Heart right ventricle (tissue), 16 donors: Measurements from ENCODE around the gene NTRK2. TPM values are rescaled to one million over a fixed set of nuclear protein-coding genes. Genes with fewer than 3 reads are reported as not detected.

ENCODE experiments used
- ATAC-seq, 8 donors: fragments of 200-7000 bp; cut with Tn5 transposase; one replicate each; pipeline ENCODE4 v1.9.1; 2020; ENCODE audit warnings: mild to moderate bottlenecking in 8 of 8, moderate library complexity in 8 of 8, moderate number of reproducible peaks in 1 of 8
- DNase-seq, 2 donors: peaks; one replicate each; pipeline ENCODE4 v3.0.0-alpha.2; 2020
- H3K27ac ChIP-seq, 10 donors: fragments of 200-600 bp; sonication (generic) in 2 of 10; one replicate each; pipeline versions ENCODE4 v1.5.0 to v1.8.0; 2020 to 2022; ENCODE audit warnings: mild to moderate bottlenecking in 3 of 10
- H3K27me3 ChIP-seq, 7 donors: fragments of 200-600 bp; one replicate each; pipeline ENCODE4 v1.8.0; 2021 to 2022; ENCODE audit warnings: mild to moderate bottlenecking in 2 of 7
- H3K36me3 ChIP-seq, 9 donors: fragments of 200-600 bp; sonication (generic) in 1 of 9; one replicate each; pipeline versions ENCODE4 v1.5.0 to v1.8.0; 2020 to 2022; ENCODE audit warnings: mild to moderate bottlenecking in 2 of 9
- H3K4me1 ChIP-seq, 9 donors: fragments of 200-600 bp; sonication (generic) in 1 of 9; one replicate each; pipeline versions ENCODE4 v1.5.0 to v1.8.0; 2020 to 2022; ENCODE audit warnings: mild to moderate bottlenecking in 4 of 9
- H3K4me3 ChIP-seq, 10 donors: fragments of 200-600 bp; sonication (generic) in 2 of 10; one replicate each; pipeline versions ENCODE4 v1.5.0 to v1.8.0; 2020 to 2022; ENCODE audit warnings: mild to moderate bottlenecking in 7 of 10, moderate library complexity in 2 of 10
- H3K9me3 ChIP-seq, 11 donors: fragments of 200-600 bp in 10 of 11; sonication (generic) in 2 of 11; one replicate each; pipeline versions ENCODE4 v1.5.0 to v1.8.0; 2013 to 2022; ENCODE audit warnings: mild to moderate bottlenecking in 2 of 11, control low read depth in 1 of 11, moderate library complexity in 1 of 11
- CTCF ChIP-seq, 9 donors: fragments of 200-600 bp; sonication (generic) in 2 of 9; IDR thresholded peaks; one replicate each; pipeline versions ENCODE4 v1.5.0 to v1.8.0; 2021 to 2022; ENCODE audit warnings: antibody characterized with exemption in 9 of 9, mild to moderate bottlenecking in 5 of 9, moderate library complexity in 1 of 9
- WGBS, 2 donors: extraction: QIAGEN DNeasy Blood & Tissue Kit; methylation state at CpG; one replicate each; pipeline ENCODE4 v1.1.7; 2013; ENCODE audit warnings: inconsistent platforms in 1 of 2; 5-methylcytosine and 5-hydroxymethylcytosine counted together
- intact Hi-C, 10 donors: fragments of 100-400 bp; cut with DNase I; formaldehyde crosslinking; loops; one replicate each; pipeline versions ENCODE4 v1.11.1 to v1.14.2; 2022
- polyA plus RNA-seq, 2 donors: library from polyadenylated mRNA; stranded (reverse); fragments of 200-250 nt; gene quantifications; one replicate each; pipeline ENCODE4 v1.2.3, GENCODE V29; 2013
- total RNA-seq, 10 donors: library from RNA; stranded (reverse); fragmentation: NEBNext Ultra II Directional in 3 of 10; extraction: Animal tissue kit (Norgen Biotek cat#: 25700) in 3 of 10; gene quantifications; one replicate each; pipeline versions ENCODE4 v1.2.1 to v1.2.4, GENCODE V29; 2021 to 2023
- donor health status: Arrhythmogenic right ventricular cardiomyopathy.
- donor health status: ischemic (EF 13 %, LVEDD 7.1; RV severe dilation, severe dysfunction).
- donor health status: healthy with polysubstance abuse.
- donor health status: DM: no; HTN: yes; CAD: no.
- donor health status: DM: no; HTN: no; CAD: no.
- donor health status: ischemic (EF 25% LVEDD 6.9; RV normal size, moderate dysfunction).
- donor health status: ischemic (EF 25% LVEDD 5.7; RV mildly dilated, moderate dysfunction).
- donor health status: healthy.
- donor health status: DM: yes; HTN: yes; CAD: no.
- donor health status: Ischemic cardiomyopathy.
- donor health status: ischemic (EF 35%, LVEDD 5.7; RV mildly dilated, moderate dysfunction).
- donor health status: nonischemic (EF 11% LVEDD 7.7; RV severe dilation, severe dysfunction).
- donor health status: DM: yes; HTN: yes; CAD: no.
- donor health status: PGD.
- donor health status: ischemic (EF 29% LVEDD 5.4; RV normal size, mild dysfunction).
- donor health status: nonischemic (EF 23%, LVEDD 6.1; RV moderate dilation, normal function).

The NTRK2 gene
- total and polyA plus RNA-seq, 12 donors = 1.8 to 7.7 (median 3.0) TPM

- 78 to 91% methylated on average over 2 of the region's 2 CpGs for WGBS, 2 donors
- TF ChIP-seq CTCF (IDR thresholded peaks at IDR 0.05) = no peak
- intact Hi-C loops = no loop called here
Observed at GRCh38 chr9:84899326-84899725, 229.8 kb downstream of the NTRK2 start.

GRCh38 chr9:84900421-84900820 is 230.9 kb downstream of the NTRK2 start:
- no peak for DNase-seq
- intact Hi-C loops = no loop called here
- no peak for ATAC-seq
- H3K36me3 ChIP-seq = no peaks in the 10 kb centered on the region
- 65 to 72% methylated on average over 2 of the region's 2 CpGs for WGBS, 2 donors
- H3K4me1 ChIP-seq = peaks cover 0 to 5% (median 0%) of the 10 kb centered on the region in 9 donors
- H3K4me3 ChIP-seq = no peak overlapping the region
- H3K9me3 ChIP-seq = no peaks in the 10 kb centered on the region
- no peaks in the 10 kb centered on the region for H3K27me3 ChIP-seq
- TF ChIP-seq CTCF (IDR thresholded peaks at IDR 0.05) = no peak
- no peak overlapping the region for H3K27ac ChIP-seq

More at GRCh38 chr9:84899326-84899725, 229.8 kb downstream of the NTRK2 start:
- Histone ChIP-seq H3K27me3 (no peaks in the 10 kb centered on the region), H3K27ac (no peak overlapping the region), H3K36me3 (no peaks in the 10 kb centered on the region), H3K9me3 (no peaks in the 10 kb centered on the region), H3K4me1 (peaks cover 0 to 9% (median 0%) of the 10 kb centered on the region in 9 donors), H3K4me3 (no peak overlapping the region)
- ATAC-seq = no peak
- DNase-seq = no peak

- ATAC-seq (no peak), DNase-seq (no peak)
- 87 to 91% methylated on average over 2 of the region's 2 CpGs for WGBS, 2 donors
- no peak overlapping the region for H3K27ac ChIP-seq
- intact Hi-C loops = no loop called here
- no peaks in the 10 kb centered on the region for H3K27me3 ChIP-seq
- peaks cover 0 to 4% (median 0%) of the 10 kb centered on the region in 9 donors for H3K4me1 ChIP-seq
- H3K4me3 ChIP-seq = no peak overlapping the region
- H3K36me3 ChIP-seq = no peaks in the 10 kb centered on the region
- no peaks in the 10 kb centered on the region for H3K9me3 ChIP-seq
- no peak for TF ChIP-seq CTCF (IDR thresholded peaks at IDR 0.05)
Observed at GRCh38 chr9:84903963-84904362, 234.4 kb downstream of the NTRK2 start.

GRCh38 chr9:84916769-84917168 is 247.2 kb downstream of the NTRK2 start:
- H3K27ac ChIP-seq = no peak overlapping the region
- ATAC-seq = no peak
- H3K4me3 ChIP-seq = no peak overlapping the region
- no peaks in the 10 kb centered on the region for H3K4me1 ChIP-seq
- no peaks in the 10 kb centered on the region for H3K36me3 ChIP-seq
- no peak for TF ChIP-seq CTCF (IDR thresholded peaks at IDR 0.05)
- DNase-seq = no peak
- H3K9me3 ChIP-seq = no peaks in the 10 kb centered on the region
- no peaks in the 10 kb centered on the region for H3K27me3 ChIP-seq
- intact Hi-C loops = no loop called here
- 94% methylated on average over 2 of the region's 2 CpGs for WGBS, 2 donors
